GM18499 (cell line): ENCODE data around the gene NEDD4L.
"Not testable (repeated sequence)": the region's sequence is repeated elsewhere in the genome, so short reads cannot be mapped to it uniquely, and the experiment has no call there.

Experiments
- ATAC-seq: cut with Tn5 transposase; IDR thresholded peaks from one replicate; pipeline ENCODE4 v1.9.1; 2021; ENCODE audit warnings: moderate number of reproducible peaks; ENCODE audit not compliant: insufficient read depth, unreplicated experiment

The NEDD4L gene

DNA sequence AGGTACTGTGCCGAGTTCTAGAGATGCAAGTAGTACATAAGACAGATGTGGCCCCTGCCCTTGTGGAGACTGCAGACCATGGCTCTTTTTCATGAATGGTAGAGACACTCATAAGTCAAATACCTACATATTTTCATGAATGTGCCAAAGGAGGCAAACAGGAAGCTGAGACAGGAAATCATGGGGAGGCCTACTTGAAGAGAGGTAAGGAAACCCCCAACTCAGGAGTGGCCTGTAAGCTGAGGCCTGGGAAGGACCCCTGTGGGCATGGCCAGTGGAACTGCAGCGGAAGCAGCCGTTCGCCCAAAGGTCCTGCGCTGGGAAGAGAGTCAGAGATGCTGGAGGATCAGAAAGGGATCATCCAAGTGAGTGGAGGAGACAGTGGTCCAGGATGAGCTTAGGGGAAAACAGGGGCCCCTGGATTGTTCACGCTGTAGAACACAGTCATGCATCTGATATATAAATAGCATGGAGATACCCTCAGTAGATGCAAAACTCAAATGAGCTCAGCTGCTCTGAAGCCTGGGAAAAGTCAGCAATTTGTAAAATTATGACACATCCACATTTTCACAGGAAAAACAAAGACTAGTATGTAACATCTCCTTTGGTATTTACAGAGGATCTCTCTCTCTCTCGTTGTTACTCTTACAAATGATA is 228.9 kb downstream of the NEDD4L start:
- ATAC-seq, result no peak

DNA sequence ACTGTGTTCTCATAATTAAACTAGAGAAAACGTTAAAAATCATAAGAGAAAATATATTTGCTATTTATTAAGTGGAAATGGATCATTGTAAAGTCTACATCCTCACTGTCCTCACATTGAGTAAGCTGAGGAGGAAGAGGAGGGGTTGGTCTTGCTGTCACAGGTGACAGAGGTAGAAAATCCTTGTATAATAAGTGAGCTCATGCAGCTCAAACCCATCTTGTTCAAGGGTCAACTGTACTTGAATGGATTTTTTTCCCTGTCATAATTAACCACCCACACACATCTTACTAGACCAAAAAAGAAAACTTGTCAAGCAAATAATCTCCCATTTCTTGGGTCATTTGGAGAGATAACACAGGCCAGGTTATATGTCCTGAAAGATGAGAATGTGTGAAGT is 231.2 kb downstream of the NEDD4L start:
- ATAC-seq, result no peak

DNA sequence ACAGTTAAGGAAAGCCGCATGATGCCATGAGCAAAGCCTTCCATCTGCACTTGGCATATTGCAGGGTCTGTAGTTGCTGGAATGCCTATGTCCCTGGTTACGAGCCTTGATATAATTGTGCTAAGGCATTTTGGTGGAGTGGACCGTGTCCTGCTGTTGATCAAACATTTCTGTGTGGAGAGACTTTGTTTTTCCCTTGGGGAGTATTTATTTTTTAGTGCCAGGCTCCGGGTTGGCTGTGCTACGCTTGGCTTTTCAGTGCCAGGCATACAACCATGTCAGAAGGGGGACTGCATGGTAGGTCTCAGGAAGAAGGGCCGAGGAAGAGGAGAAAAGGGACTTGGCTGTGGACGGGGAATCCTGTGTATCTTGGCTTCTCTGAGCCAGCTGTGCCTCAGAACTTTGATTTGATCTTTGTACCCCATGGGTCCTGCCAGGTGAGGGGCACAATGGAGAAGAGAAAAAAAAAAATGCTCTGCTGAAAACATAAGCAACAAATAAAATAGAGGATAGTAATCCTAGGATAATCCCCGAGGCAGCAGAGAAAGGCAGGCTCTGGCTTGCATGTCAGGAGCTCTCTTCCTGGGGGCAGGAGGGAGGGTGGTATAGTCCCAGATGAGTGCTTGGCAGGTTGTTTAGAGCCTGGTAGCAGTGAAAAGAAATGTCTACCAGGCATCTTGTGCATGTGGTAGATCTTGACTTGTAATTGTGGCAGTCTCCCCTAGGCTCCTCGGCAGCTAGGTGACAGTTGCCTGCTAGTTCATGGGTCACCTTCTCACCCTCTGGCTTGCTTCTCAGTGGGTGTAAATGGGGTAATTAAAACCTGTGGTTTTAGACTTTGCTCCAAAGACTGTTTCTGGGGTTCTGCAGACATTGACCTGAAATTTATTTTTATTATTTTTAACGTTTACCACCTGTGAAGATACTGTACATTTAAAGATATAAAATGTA is 233.0 kb downstream of the NEDD4L start:
- ATAC-seq, result no peak

DNA sequence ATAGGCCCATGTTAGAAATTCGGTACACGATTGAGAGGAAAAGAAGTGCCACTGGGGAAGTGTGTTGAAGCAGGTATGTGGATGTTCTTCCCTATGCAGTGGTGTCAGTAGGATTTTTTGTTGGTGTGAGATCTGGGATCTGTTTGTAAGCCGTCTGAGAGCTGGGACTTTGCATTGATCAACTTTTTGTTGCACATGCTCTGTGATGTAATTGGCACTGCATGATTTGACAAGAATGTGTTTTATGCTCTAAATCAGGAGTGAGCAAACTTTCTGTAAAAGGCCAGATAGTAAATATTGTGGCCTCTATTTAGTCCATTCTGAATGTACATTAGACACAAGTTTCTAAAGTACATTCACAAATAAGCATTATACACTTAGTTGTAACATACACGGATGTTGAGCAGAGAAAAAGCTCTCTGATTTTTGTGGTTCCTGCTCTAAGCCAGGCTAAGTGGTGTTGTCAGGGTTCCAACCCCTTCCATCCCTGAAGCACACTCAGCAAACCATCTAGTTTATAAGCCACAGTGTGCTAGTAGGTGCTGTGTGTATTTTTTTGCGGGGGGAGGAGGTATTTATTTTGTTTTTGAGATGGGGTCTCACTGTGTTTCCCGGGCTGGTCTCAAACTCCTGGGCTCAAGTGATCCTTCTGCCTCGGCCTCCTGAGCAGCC is 235.6 kb downstream of the NEDD4L start:
- ATAC-seq, result no peak

DNA sequence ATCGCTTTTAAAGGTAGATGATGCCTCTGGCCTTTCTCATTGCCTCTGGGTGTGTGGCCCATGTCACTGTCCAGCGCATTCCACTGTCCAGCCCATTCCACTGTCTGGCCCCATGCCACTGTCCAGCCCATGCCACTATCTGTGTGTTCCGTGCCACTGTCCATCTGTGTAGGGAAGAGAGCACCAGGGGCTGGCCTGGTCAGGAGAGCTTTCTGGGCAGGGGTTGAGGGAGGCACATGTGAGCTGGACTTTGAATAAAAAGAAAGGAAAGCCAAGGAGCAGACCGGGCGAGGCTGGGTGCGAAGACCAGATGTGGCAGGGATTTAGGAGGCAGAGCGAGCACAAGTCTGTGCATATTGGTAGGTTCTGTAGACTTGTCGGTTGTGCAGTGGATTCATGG is 236.2 kb downstream of the NEDD4L start:
- no peak for ATAC-seq

DNA sequence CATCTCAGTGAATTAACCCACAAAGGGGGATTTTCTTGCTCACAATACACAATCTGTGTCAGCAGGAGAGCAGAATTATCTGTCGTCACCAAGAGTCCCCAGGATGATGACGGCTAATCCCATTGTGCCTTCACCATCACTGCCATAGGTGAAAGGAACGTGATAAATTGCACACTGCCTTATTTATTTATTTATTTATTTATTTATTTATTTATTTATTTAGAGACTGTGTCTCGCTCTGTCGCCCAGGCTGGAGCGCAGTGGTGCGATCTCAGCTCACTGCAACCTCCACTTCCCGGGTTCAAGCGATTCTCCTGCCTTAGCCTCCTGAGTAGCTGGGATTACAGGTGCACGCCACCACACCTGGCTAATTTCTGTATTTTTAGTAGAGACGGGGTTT is 238.8 kb downstream of the NEDD4L start:
- not testable (repeated sequence) for ATAC-seq

DNA sequence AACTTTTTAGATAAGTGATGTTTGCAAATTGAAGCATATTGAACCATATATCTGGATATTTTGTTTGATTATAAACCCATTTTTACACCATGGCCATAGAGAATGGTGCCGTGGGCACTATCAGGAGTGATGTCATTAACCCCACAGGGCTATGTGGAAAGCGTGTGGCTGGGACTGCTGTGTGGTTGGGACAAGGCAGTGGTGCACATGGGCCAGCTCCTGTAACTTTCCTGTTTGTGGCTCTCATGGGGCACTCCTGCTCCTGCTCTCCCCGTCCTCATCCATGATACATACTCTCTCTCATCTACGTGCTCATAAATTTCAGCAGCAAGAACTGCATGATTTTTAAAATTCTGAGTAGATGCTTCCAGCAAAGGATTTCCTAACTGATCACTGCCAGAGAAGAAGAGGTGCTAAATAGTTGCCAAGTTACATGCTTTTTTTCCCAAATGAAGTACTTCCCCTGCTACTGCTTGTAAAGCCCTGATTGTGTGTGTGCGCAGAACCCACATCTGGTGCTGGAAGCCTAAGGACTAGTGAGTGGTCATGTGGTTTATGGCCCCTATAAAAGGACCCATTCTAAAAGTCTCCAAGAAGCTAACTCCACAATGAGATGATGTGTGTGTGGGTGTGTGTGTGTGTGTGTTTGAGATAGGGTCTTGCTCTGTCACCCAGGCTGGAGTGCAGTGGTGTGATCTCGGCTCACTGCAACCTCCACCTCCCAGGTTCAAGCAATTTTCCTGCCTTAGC is 240.8 kb downstream of the NEDD4L start:
- no peak for ATAC-seq

DNA sequence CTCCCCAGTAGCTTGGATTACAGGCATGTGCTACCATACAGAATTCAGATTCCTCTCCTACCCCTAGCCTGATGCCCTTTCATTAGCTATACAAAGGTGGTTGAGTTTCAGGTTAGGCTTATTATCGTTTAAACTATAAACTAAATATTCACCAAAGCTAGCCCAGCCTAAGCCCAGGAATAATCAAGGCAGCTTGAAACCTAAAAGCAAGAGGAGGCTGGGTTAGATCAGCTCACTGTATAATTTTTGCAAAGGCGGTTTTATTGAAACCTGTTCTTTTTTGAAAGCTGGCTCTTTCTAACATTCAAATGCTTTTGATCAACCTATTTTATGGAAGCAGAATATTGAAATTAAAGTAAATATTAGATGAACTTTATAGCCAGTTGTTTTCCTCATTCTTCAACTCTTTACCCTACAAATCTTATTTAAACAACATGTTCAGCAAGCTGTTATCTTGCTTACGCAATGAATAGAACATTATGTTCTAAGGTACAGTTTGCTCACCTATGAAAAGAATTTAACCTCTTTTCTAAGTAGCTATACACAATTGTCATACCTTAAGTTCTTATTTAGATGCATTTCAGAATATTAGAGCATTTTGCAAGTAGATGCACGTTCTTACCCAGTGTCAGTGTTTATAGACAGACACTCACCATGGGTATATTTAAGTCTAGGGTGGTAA is 241.6 kb downstream of the NEDD4L start:
- no peak for ATAC-seq

DNA sequence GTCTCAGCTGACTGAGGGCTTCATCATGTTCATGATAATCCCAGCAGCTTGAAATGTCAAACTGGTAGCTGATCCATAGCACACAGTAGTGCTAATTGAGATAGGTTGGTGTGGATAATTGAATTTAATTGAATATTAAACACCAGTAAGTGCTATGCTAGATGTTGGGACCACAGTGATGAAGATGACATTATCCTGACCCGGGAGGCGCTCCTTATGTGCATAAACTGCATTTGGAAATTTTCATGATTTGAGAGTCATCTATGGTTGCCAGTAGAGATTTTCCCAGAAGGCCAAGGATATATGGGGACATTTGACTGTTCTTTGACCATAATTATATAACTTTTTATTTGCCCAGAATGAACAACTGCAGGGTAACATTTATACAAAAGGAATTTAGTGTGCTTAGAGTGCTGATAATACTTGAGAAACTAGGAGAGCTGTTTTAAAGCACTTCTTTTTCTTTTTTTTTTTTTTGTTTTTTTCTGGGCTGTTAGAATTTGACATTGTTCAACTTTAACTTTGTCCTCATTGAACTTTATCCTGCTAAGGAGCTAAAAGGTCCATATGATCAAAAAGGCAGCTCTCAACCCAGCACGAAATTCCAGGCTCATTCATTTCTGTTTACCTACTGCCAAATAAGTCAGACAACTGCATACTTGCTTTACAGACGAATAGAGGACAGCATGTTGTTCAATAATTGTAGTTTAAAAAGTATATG is 242.8 kb downstream of the NEDD4L start:
- no peak for ATAC-seq

DNA sequence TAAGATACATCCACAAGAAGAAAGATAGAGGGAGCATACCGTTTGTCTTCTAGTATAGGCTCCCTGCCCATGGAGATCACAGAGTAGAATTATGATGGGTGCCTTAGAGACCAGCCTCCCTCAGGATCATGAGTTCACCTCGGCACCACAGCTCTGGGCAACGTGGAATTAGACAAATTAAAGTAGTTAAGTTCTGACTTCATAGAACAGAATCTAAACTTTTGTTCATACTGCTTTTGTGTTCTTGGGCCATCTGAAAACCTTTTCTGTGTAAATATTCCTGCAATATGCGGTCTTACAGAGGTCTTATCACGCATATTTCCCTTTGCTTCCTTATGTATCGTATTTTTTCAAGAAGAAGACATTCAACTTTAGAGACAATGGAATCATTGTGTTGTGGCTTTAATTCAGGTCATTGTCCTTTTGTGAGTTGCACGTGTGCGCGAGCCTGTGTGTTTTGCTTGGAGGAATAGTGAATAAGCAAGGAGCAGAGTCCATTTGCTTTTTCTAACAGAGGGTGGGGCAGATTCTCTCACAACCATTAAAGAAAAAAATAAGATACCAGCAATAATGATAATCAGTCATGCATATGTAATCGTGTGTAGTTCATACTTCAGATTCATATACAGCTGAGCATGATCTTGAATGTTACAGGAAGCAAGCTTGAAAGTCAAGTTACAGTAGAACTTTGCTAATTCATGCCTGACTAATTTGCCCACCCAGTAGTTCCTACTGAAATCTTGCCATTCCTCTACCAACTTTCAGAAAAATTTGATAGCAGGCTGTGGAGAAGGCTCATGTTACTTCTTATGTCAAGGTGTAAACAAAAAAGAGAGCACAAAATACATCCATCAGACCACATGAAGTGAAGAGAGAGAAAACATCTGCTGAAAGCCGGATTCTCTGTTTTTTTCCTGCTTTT is 243.6 kb downstream of the NEDD4L start:
- no peak for ATAC-seq

DNA sequence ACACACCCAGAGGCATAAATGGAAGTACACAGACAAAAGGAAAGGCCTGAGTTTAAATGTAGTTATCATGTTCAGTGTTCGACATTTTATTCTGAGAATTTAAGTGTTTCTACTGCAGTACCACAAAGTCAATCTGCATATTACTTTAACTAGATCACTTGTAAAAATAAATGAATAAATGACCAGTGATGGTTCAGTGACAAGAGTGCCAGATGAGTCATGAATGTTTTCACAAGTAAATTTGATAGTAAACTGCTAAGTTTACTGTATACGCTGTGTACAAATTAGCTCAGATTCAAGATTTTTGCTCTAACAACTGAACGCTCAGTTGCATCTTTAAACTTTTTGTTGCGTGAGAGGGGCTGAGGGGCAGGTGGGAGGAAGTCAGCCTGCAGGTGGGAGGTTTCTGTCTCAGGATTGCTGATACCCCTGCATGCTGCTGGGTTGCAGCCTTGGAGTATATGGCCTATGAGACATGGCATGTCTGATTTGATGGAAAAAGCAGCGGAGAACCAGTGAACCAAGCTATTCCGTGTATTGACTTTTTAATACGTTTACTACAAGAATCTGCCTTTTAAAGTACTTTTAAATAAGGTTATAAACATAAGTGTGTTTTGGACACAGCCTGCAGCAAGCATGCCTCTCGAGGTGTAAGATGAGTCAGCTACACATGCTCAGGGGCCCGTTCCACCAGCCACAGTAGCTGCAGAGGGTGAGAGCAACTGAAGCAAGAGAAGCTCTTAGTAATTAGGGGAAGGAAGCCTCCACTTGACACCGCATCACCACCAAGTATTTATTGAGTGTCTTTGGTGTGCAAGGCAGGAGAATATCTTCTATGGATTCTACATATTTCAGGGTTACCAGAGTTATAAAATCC is 245.1 kb downstream of the NEDD4L start:
- ATAC-seq, result peak; percentile 74

DNA sequence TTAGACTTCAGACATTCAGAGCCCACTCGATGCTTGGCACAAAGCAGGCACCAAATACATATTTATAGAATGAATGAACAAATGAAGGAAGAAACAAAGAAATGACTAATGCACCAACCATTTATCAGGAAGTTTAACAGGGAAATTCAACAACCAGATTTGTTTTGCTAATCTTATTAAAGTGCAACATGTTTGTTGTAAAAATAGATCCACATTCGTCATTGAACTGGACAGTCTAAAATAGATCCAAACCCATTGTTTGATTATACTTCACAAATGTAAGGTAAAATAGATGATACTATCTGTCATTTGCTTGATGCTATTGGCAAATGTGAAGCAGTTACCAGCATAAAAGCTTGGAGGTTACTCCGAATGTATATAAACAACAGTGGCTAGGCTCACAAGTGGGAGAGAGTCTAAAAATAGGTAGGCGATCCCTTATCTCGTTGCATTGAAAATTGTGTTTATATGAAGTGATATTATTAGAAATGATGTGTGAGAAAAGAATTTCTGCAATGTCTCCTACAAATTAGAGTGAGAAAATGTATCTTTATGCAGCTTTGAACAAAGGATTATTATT is 246.2 kb downstream of the NEDD4L start:
- ATAC-seq, result no peak

DNA sequence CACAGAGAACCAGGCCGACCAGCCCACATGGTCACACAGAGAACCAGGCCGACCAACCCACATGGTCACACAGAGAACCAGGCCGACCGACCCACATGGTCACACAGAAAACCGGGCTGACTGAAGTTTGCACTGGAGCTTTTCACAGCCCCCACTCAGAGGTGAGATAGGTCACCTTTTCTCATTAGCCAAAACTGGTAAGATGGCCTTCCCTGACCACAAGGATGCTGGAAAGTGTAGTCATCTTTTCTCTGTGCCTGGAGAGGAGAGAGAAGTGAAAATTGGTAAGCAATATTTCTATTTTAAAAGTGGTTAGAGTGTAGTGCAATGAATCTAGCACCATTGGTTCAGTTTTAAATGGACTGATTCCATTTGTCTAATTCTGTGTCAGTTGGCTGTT is 247.1 kb downstream of the NEDD4L start:
- no peak for ATAC-seq

DNA sequence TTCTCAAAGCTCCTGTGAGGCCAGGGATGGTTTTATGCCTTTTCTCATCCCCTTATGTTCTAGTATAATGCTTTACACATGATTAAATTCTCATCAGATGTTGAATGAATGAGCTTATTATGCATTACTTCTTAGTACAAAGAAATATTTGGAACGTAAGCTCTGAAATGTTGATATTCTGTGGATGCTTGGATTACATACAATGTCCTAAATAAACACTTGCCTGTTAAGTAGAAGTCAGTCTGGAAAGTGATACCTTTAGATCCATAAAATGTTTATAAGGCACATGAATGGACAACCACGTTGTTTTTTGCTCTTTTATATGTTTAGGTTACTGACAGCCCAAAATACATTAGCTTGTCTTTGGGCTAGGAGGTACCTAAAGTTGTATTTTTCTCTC is 248.6 kb downstream of the NEDD4L start:
- ATAC-seq, result no peak

DNA sequence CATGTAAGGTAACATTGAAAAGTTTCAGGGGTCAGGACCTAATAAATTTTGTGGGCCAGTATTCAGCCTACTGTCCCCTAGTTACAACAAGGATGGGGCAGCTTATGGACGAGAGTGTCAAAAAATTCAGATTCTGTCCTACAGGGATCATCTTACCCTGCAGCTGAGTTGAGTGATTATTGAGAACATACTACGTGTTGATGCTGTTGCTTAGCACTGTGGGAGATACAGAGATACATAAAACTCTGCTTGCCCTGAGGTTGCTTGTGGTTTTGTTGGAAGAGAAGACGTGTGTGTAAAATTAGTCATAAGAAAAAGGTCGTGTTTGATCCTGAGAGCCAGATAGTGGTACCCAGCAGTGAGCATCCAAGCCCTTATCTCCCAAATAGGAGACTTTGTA is 253.2 kb downstream of the NEDD4L start:
- ATAC-seq, result no peak

DNA sequence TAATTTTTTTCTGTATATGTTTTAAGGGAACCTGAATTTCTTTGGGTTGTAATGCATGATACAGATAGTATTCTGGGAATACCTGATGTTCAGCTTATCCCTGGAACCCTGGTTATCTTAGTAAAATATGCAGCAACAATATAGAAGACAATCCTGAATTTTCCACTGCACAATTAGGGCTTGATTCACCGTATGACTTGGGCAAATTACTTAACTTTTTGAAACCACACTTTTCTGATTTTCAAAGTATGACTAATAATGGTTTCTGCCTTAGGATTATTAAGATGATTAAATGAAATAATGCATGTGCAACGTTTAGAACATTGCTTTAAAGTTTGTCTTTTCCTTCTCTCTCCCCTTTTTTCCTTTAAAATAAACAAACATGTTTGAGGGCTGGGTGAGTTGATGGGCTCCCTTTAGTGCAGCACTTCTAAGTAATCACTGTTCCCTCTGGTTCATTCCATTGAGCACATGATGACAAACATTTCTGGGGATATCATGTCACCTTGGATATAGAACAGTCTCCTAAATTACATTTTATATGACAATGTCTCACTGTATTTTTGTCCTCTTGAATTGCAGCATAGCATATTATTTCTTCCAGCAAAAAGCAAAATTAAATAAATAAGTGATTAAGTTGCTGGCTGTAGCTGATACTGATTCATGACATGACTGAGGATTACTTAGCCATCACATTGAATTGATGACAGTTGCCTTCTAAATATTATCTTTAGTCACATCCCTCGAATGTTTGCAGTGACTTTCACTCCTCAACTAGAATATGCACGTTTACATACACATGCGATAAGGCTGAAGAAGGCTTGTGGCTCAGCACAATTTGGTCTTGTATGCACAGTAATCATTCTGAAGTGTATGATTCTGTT is 254.5 kb downstream of the NEDD4L start:
- no peak for ATAC-seq
